HEK293T (cell line): Measurements from ENCODE around the gene MNS1.
A peak's percentile ranks its signal among the peaks of the same experiment; 100 is the strongest.
"Not testable (repeated sequence)": the region's sequence is repeated elsewhere in the genome, so short reads cannot be mapped to it uniquely, and the experiment has no call there.

Experiments used
- CTCF ChIA-PET: fragments of 350-600 bp; formaldehyde crosslinking; extraction: SDS; loops from one replicate; lab custom pipeline; 2021; ENCODE audit warnings: antibody characterized with exemption, inconsistent platforms; lab: Yijun Ruan, JAX
- POLR2A ChIA-PET: fragments of 350-600 bp; formaldehyde crosslinking; extraction: SDS; loops from one replicate; lab custom pipeline; 2020; ENCODE audit warnings: antibody characterized with exemption, inconsistent platforms; lab: Yijun Ruan, JAX
- DNase-seq: peaks from one replicate; pipeline ENCODE4 v3.0.0; 2012; ENCODE audit warnings: mixed read lengths; ENCODE audit errors: extremely low spot score
- ARNT ChIP-seq: fragments of 450-650 bp; IDR thresholded peaks from 2 replicates; pipeline ENCODE4 v1.6.1; 2017; ENCODE audit warnings: mild to moderate bottlenecking
- BHLHE40 ChIP-seq: fragments of 450-650 bp; IDR thresholded peaks from 2 replicates; pipeline ENCODE4 v1.6.1; 2016; ENCODE audit warnings: mild to moderate bottlenecking, moderate library complexity, borderline replicate concordance
- CTBP1 ChIP-seq: fragments of 450-650 bp; IDR thresholded peaks from 2 replicates; pipeline ENCODE4 v1.6.1; 2016; ENCODE audit warnings: borderline replicate concordance
- ELF4 ChIP-seq: fragments of 450-650 bp; IDR thresholded peaks from 2 replicates; pipeline ENCODE4 v1.6.1; 2017; ENCODE audit warnings: antibody characterized with exemption
- FOXA1 ChIP-seq: fragments of 450-650 bp; IDR thresholded peaks from 2 replicates; pipeline ENCODE4 v1.6.1; 2016; ENCODE audit warnings: mild to moderate bottlenecking
- FOXK2 ChIP-seq: fragments of 450-650 bp; IDR thresholded peaks from 2 replicates; pipeline ENCODE4 v1.6.1; 2016; ENCODE audit warnings: mild to moderate bottlenecking
- FOXM1 ChIP-seq: fragments of 450-650 bp; IDR thresholded peaks from 2 replicates; pipeline ENCODE4 v1.6.1; 2017; ENCODE audit warnings: mild to moderate bottlenecking, borderline replicate concordance
- HDGF ChIP-seq: fragments of 450-650 bp; IDR thresholded peaks from 2 replicates; pipeline ENCODE4 v1.6.1; 2017; ENCODE audit warnings: antibody characterized with exemption, borderline replicate concordance
- L3MBTL2 ChIP-seq: fragments of 450-650 bp; conservative IDR thresholded peaks from 2 replicates; pipeline ENCODE4 v1.6.1; 2016; ENCODE audit warnings: mild to moderate bottlenecking
- LEF1 ChIP-seq: fragments of 450-650 bp; IDR thresholded peaks from 2 replicates; pipeline ENCODE4 v1.6.1; 2017; ENCODE audit warnings: mild to moderate bottlenecking, borderline replicate concordance
- NFRKB ChIP-seq: fragments of 450-650 bp; IDR thresholded peaks from 2 replicates; pipeline ENCODE4 v1.6.1; 2016; ENCODE audit warnings: mild to moderate bottlenecking, moderate library complexity
- PKNOX1 ChIP-seq: fragments of 450-650 bp; IDR thresholded peaks from 2 replicates; pipeline ENCODE4 v1.6.1; 2016
- SP1 ChIP-seq: fragments of 450-650 bp; IDR thresholded peaks from 2 replicates; pipeline ENCODE4 v1.6.1; 2017
- SUZ12 ChIP-seq: fragments of 450-650 bp; IDR thresholded peaks from 2 replicates; pipeline ENCODE4 v1.6.1; 2016; ENCODE audit warnings: mild to moderate bottlenecking
- TARDBP ChIP-seq: fragments of 450-650 bp; IDR thresholded peaks from 2 replicates; pipeline ENCODE4 v1.6.1; 2016
- ZNF384 ChIP-seq: fragments of 450-650 bp; IDR thresholded peaks from 2 replicates; pipeline ENCODE4 v1.6.1; 2016

Gene MNS1

GRCh38 chr15:56440214-56440770 lies 24.6 kb downstream of the MNS1 start:
- TF ChIP-seq L3MBTL2 (no peak), LEF1 (no peak), BHLHE40 (no peak), TARDBP (no peak), PKNOX1 (no peak), FOXK2 (no peak), HDGF (no peak), NFRKB (no peak), ARNT (no peak), ZNF384 (no peak), FOXM1 (no peak), ELF4 (no peak), CTBP1 (no peak), SUZ12 (no peak), FOXA1 (no peak)
- CTCF ChIA-PET: interaction anchor here (0.7 kb wide), 2 partner anchors 9 to 593 kb away, joined by 4 to 6 read pairs; no protein-coding TSS in a partner anchor
- DNase-seq: no peak
- POLR2A ChIA-PET: no interaction called here

GRCh38 chr15:56432304-56432703 lies 32.6 kb downstream of the MNS1 start:
- ChIA-PET CTCF (no interaction called here), POLR2A (no interaction called here)
- no peak for DNase-seq
- no peak for TF ChIP-seq LEF1
- TF ChIP-seq L3MBTL2: no peak
- TF ChIP-seq TARDBP: no peak
- TF ChIP-seq CTBP1: no peak
- no peak for TF ChIP-seq BHLHE40

GRCh38 chr15:56428821-56429458 lies 36.0 kb downstream of the MNS1 start:
- DNase-seq: peak; percentile 7
- ChIA-PET POLR2A (no interaction called here), CTCF (interaction anchor here (0.5 to 2.6 kb wide), 5 partner anchors 178 to 529 kb away, joined by 4 to 6 read pairs (median 5); no protein-coding TSS in a partner anchor)
- TF ChIP-seq SUZ12: no peak
- TF ChIP-seq FOXK2: no peak
- no peak for TF ChIP-seq SP1
- TF ChIP-seq FOXA1: no peak
- no peak for TF ChIP-seq PKNOX1
- no peak for TF ChIP-seq BHLHE40
- TF ChIP-seq NFRKB: no peak
- TF ChIP-seq FOXM1: no peak
- TF ChIP-seq L3MBTL2: no peak
- TF ChIP-seq ZNF384: no peak
- TF ChIP-seq ELF4: no peak
- no peak for TF ChIP-seq TARDBP
- no peak for TF ChIP-seq LEF1
- no peak for TF ChIP-seq ARNT
- TF ChIP-seq HDGF: no peak

GRCh38 chr15:56425976-56426375 lies 39.0 kb downstream of the MNS1 start:
- ChIA-PET POLR2A (no interaction called here), CTCF (no interaction called here)
- DNase-seq: no peak
- TF ChIP-seq SP1 (no peak), NFRKB (no peak), SUZ12 (no peak), L3MBTL2 (no peak)

GRCh38 chr15:56425276-56425675 lies 39.7 kb downstream of the MNS1 start:
- ChIA-PET CTCF (no interaction called here), POLR2A (no interaction called here)
- DNase-seq: no peak
- TF ChIP-seq LEF1 (no peak), ELF4 (no peak), ARNT (no peak), CTBP1 (no peak), PKNOX1 (no peak), SP1 (no peak), FOXM1 (no peak), HDGF (no peak)

- DNase-seq, POLR2A ChIA-PET, CTCF ChIA-PET: not testable (repeated sequence)
Measured at GRCh38 chr15:56413114-56413733, 51.7 kb downstream of the MNS1 start.
